B cell (primary cell): ENCODE results near the gene SHPK. TPM values are rescaled to one million over a fixed set of nuclear protein-coding genes. Genes with fewer than 3 reads are reported as not detected.
"Not testable (repeated sequence)": the region's sequence is repeated elsewhere in the genome, so short reads cannot be mapped to it uniquely, and the experiment has no call there.

ENCODE experiments used
- ATAC-seq: fragments of 200-7000 bp; cut with Tn5 transposase; one replicate; pipeline ENCODE4 v1.10.0; 2021; ENCODE audit warnings: low read depth, mild to moderate bottlenecking, moderate number of reproducible peaks, moderate library complexity
- CTCF ChIA-PET: fragments of 350-600 bp; sonication (Branson Sonifier 250); formaldehyde crosslinking; loops from one replicate; lab custom pipeline; 2021; ENCODE audit warnings: antibody characterized with exemption, inconsistent platforms; lab: Charles Lee
- POLR2A ChIA-PET: fragments of 350-600 bp; sonication (Branson Sonifier 250); formaldehyde crosslinking; loops from one replicate; lab custom pipeline; 2021; ENCODE audit warnings: antibody characterized with exemption; lab: Charles Lee
- DNase-seq: peaks from one replicate; pipeline ENCODE4 v3.0.0; 2013
- H2AFZ ChIP-seq: 2 replicates; pipeline ENCODE4 v1.6.1; 2012; ENCODE audit warnings: mild to moderate bottlenecking, low read depth, low read length; ENCODE audit not compliant: insufficient read depth, poor library complexity, severe bottlenecking
- H3K27ac ChIP-seq, 2 donors: 1 replicate in 1 of 2; 2 replicates in 1 of 2; pipeline ENCODE4 v1.5.1; 2012 to 2013; ENCODE audit warnings: low read length in 2 of 2, mild to moderate bottlenecking in 2 of 2, moderate library complexity in 1 of 2
- H3K27me3 ChIP-seq, 4 experiments: fragments of 200-600 bp in 1 of 4; sonication (generic) in 1 of 4; replicated peaks in 1 of 4; 1 replicate in 2 of 4; 2 replicates in 2 of 4; pipeline versions ENCODE4 v1.6.1 to v1.7.0; 2013 to 2016; ENCODE audit warnings: low read length in 3 of 4, mild to moderate bottlenecking in 2 of 4, mixed read lengths in 1 of 4, moderate library complexity in 1 of 4; ENCODE audit not compliant: insufficient read depth in 4 of 4, control insufficient read depth in 3 of 4; ENCODE audit errors: control extremely low read depth in 1 of 4
- H3K36me3 ChIP-seq, 2 experiments: replicated peaks in 1 of 2; 1 replicate in 1 of 2; 2 replicates in 1 of 2; pipeline versions ENCODE4 v1.6.1 to v1.7.1; 2013; ENCODE audit warnings: low read length in 1 of 2; ENCODE audit not compliant: insufficient read depth in 2 of 2, control insufficient read depth in 1 of 2; ENCODE audit errors: control extremely low read depth in 1 of 2, extremely low read depth in 1 of 2
- H3K4me1 ChIP-seq, 2 donors: fragments of 200-600 bp in 1 of 2; sonication (generic) in 1 of 2; 1 replicate in 1 of 2; 2 replicates in 1 of 2; pipeline versions ENCODE4 v1.5.1 to v1.6.1; 2013 to 2017; ENCODE audit warnings: low read length in 2 of 2; ENCODE audit not compliant: control insufficient read depth in 2 of 2, insufficient read depth in 2 of 2
- H3K4me2 ChIP-seq: replicated peaks from 2 replicates; pipeline ENCODE3; 2012; ENCODE audit warnings: mild to moderate bottlenecking, low read depth, low read length; ENCODE audit not compliant: poor library complexity, severe bottlenecking
- H3K4me3 ChIP-seq, 5 experiments: fragments of 200-600 bp in 1 of 5; sonication (generic) in 1 of 5; 1 replicate in 3 of 5; 2 replicates in 2 of 5; pipeline versions ENCODE4 v1.5.1 to v1.7.0; 2011 to 2016; ENCODE audit warnings: low read length in 4 of 5, mild to moderate bottlenecking in 4 of 5, low read depth in 2 of 5, control low read depth in 1 of 5, moderate library complexity in 1 of 5; ENCODE audit not compliant: insufficient read depth in 1 of 5; ENCODE audit errors: control extremely low read depth in 1 of 5, extremely low read depth in 1 of 5
- H3K79me2 ChIP-seq: fragments of 200-600 bp; sonication (generic); one replicate; pipeline ENCODE4 v1.6.0; 2016; ENCODE audit warnings: low read length; ENCODE audit not compliant: control insufficient read depth, insufficient read depth
- H3K9ac ChIP-seq: fragments of 200-600 bp; sonication (generic); 2 replicates; pipeline ENCODE4 v1.6.1; 2017; ENCODE audit warnings: mild to moderate bottlenecking, low read length, moderate library complexity
- H3K9me3 ChIP-seq, 3 donors: one replicate each; pipeline versions ENCODE4 v1.6.1 to v1.7.1; 2013; ENCODE audit warnings: low read length in 2 of 3; ENCODE audit not compliant: control insufficient read depth in 2 of 3, insufficient read depth in 1 of 3; ENCODE audit errors: control extremely low read depth in 1 of 3
- H4K20me1 ChIP-seq: 2 replicates; pipeline ENCODE4 v1.6.0; 2012; ENCODE audit warnings: mild to moderate bottlenecking, low read length; ENCODE audit not compliant: insufficient read depth, control insufficient read depth, poor library complexity, severe bottlenecking
- H3K27ac Mint-ChIP-seq: one replicate; pipeline ENCODE4 v1.8.0; 2021; ENCODE audit warnings: mixed read lengths
- H3K27me3 Mint-ChIP-seq: one replicate; pipeline ENCODE4 v1.8.0; 2021; ENCODE audit warnings: mixed read lengths
- H3K4me1 Mint-ChIP-seq: one replicate; pipeline ENCODE4 v1.8.0; 2021; ENCODE audit warnings: mixed read lengths
- H3K4me3 Mint-ChIP-seq: one replicate; pipeline ENCODE4 v1.8.0; 2021; ENCODE audit warnings: mixed read lengths
- H3K9me3 Mint-ChIP-seq: one replicate; pipeline ENCODE4 v1.8.0; 2022; ENCODE audit warnings: mixed read lengths; ENCODE audit not compliant: insufficient read depth
- CTCF ChIP-seq: fragments of 200-600 bp; IDR thresholded peaks from one replicate; pipeline ENCODE4 v1.8.0; 2022; ENCODE audit warnings: antibody characterized with exemption, mild to moderate bottlenecking
- EZH2 ChIP-seq: IDR thresholded peaks from 2 replicates; pipeline ENCODE4 v1.6.1; 2012; ENCODE audit warnings: borderline replicate concordance, low read depth, mild to moderate bottlenecking, moderate library complexity, low read length; ENCODE audit not compliant: insufficient read depth, poor library complexity, severe bottlenecking
- WGBS: methylation state at CpG from one replicate; pipeline ENCODE4 v1.1.5; 2013; ENCODE audit warnings: missing lambda C conversion rate; ENCODE audit not compliant: insufficient coverage; 5-methylcytosine and 5-hydroxymethylcytosine counted together
- intact Hi-C: fragments of 100-400 bp; cut with micrococcal nuclease; formaldehyde crosslinking; loops from one replicate; pipeline ENCODE4 v1.10.0; 2022
- polyA plus RNA-seq: library from polyadenylated mRNA; depleted of rRNA; stranded (reverse); fragments of >200 nt; gene quantifications from 2 replicates; pipeline ENCODE4 v1.2.3, GENCODE V29; 2012
- total RNA-seq, 2 donors: library from RNA; stranded (reverse); fragments of 120-200 nt in 1 of 2; gene quantifications; 1 replicate in 1 of 2; 2 replicates in 1 of 2; pipeline versions ENCODE4 v1.2.3 to v1.2.4, GENCODE V29; 2013 to 2022

The SHPK gene
- total and polyA plus RNA-seq, 2 donors (not counting 1 experiment from before 2014, with no cell fraction given) = 5.9 to 16.1 TPM

GRCh38 chr17:3582915-3583314 is 53.1 kb downstream of the SHPK start:
- no peak overlapping the region for H3K4me3 Mint-ChIP-seq
- H3K4me1 Mint-ChIP-seq = no peaks in the 10 kb centered on the region
- Histone ChIP-seq H3K79me2 (no peaks in the 10 kb centered on the region), H3K9ac (no peak overlapping the region), H3K4me1 (no peaks in the 10 kb centered on the region), H3K9me3 (no peaks in the 10 kb centered on the region), H4K20me1 (no peaks in the 10 kb centered on the region), H3K27me3 (no peaks in the 10 kb centered on the region), H2AFZ (no peak overlapping the region), H3K36me3 (peaks cover 0 to 11% of the 10 kb centered on the region in 2 experiments), H3K4me2 (no peak overlapping the region), H3K4me3 (no peak overlapping the region), H3K27ac (no peak overlapping the region)
- no peaks in the 10 kb centered on the region for H3K27me3 Mint-ChIP-seq
- DNase-seq = no peak
- ChIA-PET POLR2A (no interaction called here), CTCF (no interaction called here)
- H3K9me3 Mint-ChIP-seq = no peaks in the 10 kb centered on the region
- no peak for TF ChIP-seq CTCF
- TF ChIP-seq EZH2 = no peak
- intact Hi-C loops = no loop called here
- WGBS = 98% methylated on average over 7 of the region's 9 CpGs
- no peak for ATAC-seq
- H3K27ac Mint-ChIP-seq = no peak overlapping the region

- H3K4me3 Mint-ChIP-seq, H3K36me3 ChIP-seq, intact Hi-C loops: not testable (repeated sequence)
These were observed 57.4 kb downstream of the SHPK start for GRCh38 chr17:3578667-3579066.

More at GRCh38 chr17:3578667-3579066, 57.4 kb downstream of the SHPK start:
- H2AFZ ChIP-seq, H3K9me3 ChIP-seq, H3K27me3 ChIP-seq, H3K4me1 Mint-ChIP-seq, H3K27ac ChIP-seq, H3K27ac Mint-ChIP-seq, DNase-seq, POLR2A ChIA-PET, H3K4me3 ChIP-seq, H3K79me2 ChIP-seq, H3K27me3 Mint-ChIP-seq, H3K4me2 ChIP-seq, ATAC-seq, CTCF ChIA-PET, H3K4me1 ChIP-seq, H4K20me1 ChIP-seq, H3K9me3 Mint-ChIP-seq, H3K9ac ChIP-seq: not testable (repeated sequence)
- WGBS = no CpG with 5 or more reads among the region's 4 CpGs
